ENCODE results near the gene MBD3. TPM values are rescaled to one million over a fixed set of nuclear protein-coding genes. Genes with fewer than 3 reads are reported as not detected.
"Not testable (repeated sequence)": the region's sequence is repeated elsewhere in the genome, so short reads cannot be mapped to it uniquely, and the experiment has no call there.

MBD3 gene
- total RNA-seq, 1 experiment from 2014 or later = 65.6 TPM

DNA sequence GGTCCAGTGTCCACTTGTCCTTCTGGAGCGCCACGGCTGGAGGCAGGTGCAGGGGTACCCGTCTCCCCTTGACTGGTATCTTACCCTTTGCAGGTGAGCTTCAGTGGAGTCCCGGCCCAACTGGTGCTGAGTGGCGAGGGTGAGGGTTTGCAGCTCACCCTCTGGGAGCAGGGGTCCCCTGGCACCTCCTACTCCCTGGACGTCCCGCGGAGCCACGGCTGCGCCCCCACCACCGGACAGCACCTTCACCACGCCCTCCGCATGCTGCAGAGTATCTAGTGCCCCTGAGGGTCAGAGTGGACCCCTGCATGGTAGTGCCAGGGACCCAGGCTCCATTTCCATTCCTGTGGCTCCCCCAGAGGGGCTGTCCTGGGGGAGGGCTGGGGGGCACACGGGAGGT, 57.7 kb downstream of the MBD3 start:
- TF ChIP-seq CTCF (IDR thresholded peaks at IDR 0.05; ENCODE audit: unreplicated experiment) = no peak
- H3K36me3 Mint-ChIP-seq (ENCODE audit: insufficient read depth, unreplicated experiment) = no peaks in the 10 kb centered on the region
- CTCF ChIA-PET = no interaction called here
- no peak overlapping the region for H3K27ac Mint-ChIP-seq (ENCODE audit: unreplicated experiment)
- H3K27me3 Mint-ChIP-seq (ENCODE audit: unreplicated experiment) = peaks cover 21% of the 10 kb centered on the region
- intact Hi-C loops (cut with micrococcal nuclease; ENCODE audit: unreplicated experiment) = no loop called here
- H3K9me3 Mint-ChIP-seq (ENCODE audit: low read depth, unreplicated experiment) = no peaks in the 10 kb centered on the region
- DNase-seq = no peak
- H3K4me3 Mint-ChIP-seq (ENCODE audit: low read depth, unreplicated experiment) = no peak overlapping the region
- no peaks in the 10 kb centered on the region for H3K4me1 Mint-ChIP-seq (ENCODE audit: low read depth, unreplicated experiment)
- BruUV-seq (replicated peaks) = no TSS peak

DNA sequence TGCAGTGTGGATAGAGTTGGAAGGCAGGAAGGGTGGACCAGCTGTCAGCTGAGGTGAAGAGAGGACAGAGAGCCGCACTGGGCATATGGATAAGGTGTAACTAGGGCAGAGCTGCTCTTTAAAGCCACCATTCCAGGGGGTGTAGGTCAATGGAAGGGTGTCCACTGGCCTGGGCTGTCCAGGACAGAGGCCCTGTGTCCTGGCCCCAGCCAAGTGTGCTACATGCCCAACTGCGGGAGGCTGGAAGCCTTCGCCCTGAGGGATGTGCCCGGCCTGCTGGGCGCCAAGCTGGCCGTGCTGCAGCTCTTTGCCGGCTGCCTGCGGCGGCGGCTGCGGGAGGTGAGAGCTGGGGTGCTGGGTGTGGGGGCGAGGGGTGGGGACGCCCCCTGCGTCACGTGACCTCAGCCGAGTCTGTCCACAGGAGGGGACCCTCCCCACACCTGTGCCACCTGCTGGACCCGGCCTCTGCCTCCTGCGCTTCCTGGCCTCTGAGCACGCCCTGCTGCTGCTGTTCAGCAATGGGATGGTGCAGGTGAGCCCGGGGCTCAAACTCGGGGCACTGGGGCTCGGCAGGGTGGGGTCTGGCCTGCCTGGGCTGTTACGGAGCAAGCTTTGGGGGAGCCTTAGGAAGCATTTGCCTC, 59.0 kb downstream of the MBD3 start:
- no peak overlapping the region for H3K4me3 Mint-ChIP-seq (ENCODE audit: low read depth, unreplicated experiment)
- H3K9me3 Mint-ChIP-seq (ENCODE audit: low read depth, unreplicated experiment) = no peaks in the 10 kb centered on the region
- intact Hi-C loops (cut with micrococcal nuclease; ENCODE audit: unreplicated experiment) = no loop called here
- H3K36me3 Mint-ChIP-seq (ENCODE audit: insufficient read depth, unreplicated experiment) = no peaks in the 10 kb centered on the region
- no peak for TF ChIP-seq CTCF (IDR thresholded peaks at IDR 0.05; ENCODE audit: unreplicated experiment)
- no peak overlapping the region for H3K27ac Mint-ChIP-seq (ENCODE audit: unreplicated experiment)
- H3K4me1 Mint-ChIP-seq (ENCODE audit: low read depth, unreplicated experiment) = no peaks in the 10 kb centered on the region
- BruUV-seq (replicated peaks) = no TSS peak
- peaks cover 26% of the 10 kb centered on the region for H3K27me3 Mint-ChIP-seq (ENCODE audit: unreplicated experiment)
- DNase-seq = no peak
- CTCF ChIA-PET = interaction anchor here (0.6 to 0.7 kb wide), 5 partner anchors 9 to 144 kb away, joined by 3 to 7 read pairs (median 3); partner anchors contain the start of gene REEP6

DNA sequence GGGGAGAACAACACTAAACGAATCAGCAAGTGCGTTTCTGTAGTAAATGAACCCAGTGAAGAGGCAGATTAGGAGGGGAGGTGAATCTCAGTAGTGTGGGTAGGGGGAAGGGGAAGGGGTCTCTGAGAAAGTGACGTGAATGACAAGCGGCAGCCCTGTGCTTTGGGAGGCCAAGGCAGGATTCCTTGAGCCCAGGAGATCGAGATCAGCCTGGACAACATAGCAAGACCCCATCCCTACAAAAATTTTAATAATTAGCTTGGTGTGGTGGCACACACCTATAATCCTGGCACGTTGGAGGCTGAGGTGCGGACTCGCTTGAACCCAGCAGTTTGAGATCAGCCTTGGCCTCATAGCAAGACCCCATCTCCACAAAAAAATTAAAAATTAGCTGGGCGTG, 60.7 kb downstream of the MBD3 start:
- intact Hi-C loops (cut with micrococcal nuclease; ENCODE audit: unreplicated experiment) = no loop called here
- DNase-seq = no peak
- BruUV-seq (replicated peaks) = no TSS peak
- H3K27me3 Mint-ChIP-seq (ENCODE audit: unreplicated experiment) = peaks cover 37% of the 10 kb centered on the region
- no peaks in the 10 kb centered on the region for H3K36me3 Mint-ChIP-seq (ENCODE audit: insufficient read depth, unreplicated experiment)
- TF ChIP-seq CTCF (IDR thresholded peaks at IDR 0.05; ENCODE audit: unreplicated experiment) = no peak
- H3K27ac Mint-ChIP-seq (ENCODE audit: unreplicated experiment) = no peak overlapping the region
- H3K4me3 Mint-ChIP-seq (ENCODE audit: low read depth, unreplicated experiment) = no peak overlapping the region
- CTCF ChIA-PET = no interaction called here
- H3K4me1 Mint-ChIP-seq (ENCODE audit: low read depth, unreplicated experiment) = no peaks in the 10 kb centered on the region
- no peaks in the 10 kb centered on the region for H3K9me3 Mint-ChIP-seq (ENCODE audit: low read depth, unreplicated experiment)

DNA sequence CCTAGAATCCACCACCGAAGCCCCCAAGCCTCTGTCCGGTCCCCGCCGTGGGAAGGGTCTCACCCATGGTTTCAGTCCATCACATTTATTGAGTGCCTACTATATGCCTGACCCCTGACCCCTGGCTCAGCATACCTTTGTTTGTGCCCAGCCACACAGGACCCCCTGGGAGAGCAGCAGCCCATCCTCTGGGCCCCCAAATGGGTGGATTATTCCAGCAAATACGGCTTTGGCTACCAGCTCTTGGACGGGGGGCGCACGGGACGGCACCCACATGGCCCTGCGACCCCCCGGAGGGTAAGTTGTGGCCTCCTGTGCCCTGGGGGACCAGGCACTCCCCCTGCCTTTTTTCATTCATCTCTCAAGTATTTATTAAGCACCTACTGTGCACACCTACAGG, 61.1 kb downstream of the MBD3 start:
- CTCF ChIA-PET = no interaction called here
- no peak for DNase-seq
- BruUV-seq (replicated peaks) = no TSS peak
- intact Hi-C loops (cut with micrococcal nuclease; ENCODE audit: unreplicated experiment) = no loop called here
- H3K36me3 Mint-ChIP-seq (ENCODE audit: insufficient read depth, unreplicated experiment) = no peaks in the 10 kb centered on the region
- no peak for TF ChIP-seq CTCF (IDR thresholded peaks at IDR 0.05; ENCODE audit: unreplicated experiment)
- no peak overlapping the region for H3K27ac Mint-ChIP-seq (ENCODE audit: unreplicated experiment)
- H3K4me1 Mint-ChIP-seq (ENCODE audit: low read depth, unreplicated experiment) = peaks cover 2% of the 10 kb centered on the region
- H3K27me3 Mint-ChIP-seq (ENCODE audit: unreplicated experiment) = peaks cover 42% of the 10 kb centered on the region
- H3K9me3 Mint-ChIP-seq (ENCODE audit: low read depth, unreplicated experiment) = no peaks in the 10 kb centered on the region
- no peak overlapping the region for H3K4me3 Mint-ChIP-seq (ENCODE audit: low read depth, unreplicated experiment)

DNA sequence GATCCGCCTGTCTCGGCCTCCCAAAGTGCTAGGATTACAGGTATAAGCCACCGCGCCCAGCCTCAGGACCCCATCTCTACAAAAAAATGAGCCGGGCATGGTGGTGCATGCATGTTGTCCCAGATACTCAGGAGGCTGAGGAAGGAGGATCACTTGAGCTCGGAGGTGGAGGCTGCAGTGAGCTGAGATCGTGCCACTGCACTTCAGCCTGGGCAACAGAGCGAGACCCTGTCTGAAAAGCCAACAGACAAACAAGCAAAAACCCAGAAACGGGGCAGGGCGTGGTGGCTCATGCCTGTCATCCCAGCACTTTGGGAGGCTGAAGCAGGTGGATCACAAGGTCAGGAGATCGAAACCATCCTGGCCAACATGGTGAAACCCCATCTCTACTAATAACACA, 61.8 kb downstream of the MBD3 start:
- DNase-seq; H3K4me1 Mint-ChIP-seq (ENCODE audit: low read depth, unreplicated experiment); H3K27ac Mint-ChIP-seq (ENCODE audit: unreplicated experiment); CTCF ChIA-PET; H3K9me3 Mint-ChIP-seq (ENCODE audit: low read depth, unreplicated experiment); H3K4me3 Mint-ChIP-seq (ENCODE audit: low read depth, unreplicated experiment); intact Hi-C loops (cut with micrococcal nuclease; ENCODE audit: unreplicated experiment); BruUV-seq (replicated peaks); H3K36me3 Mint-ChIP-seq (ENCODE audit: insufficient read depth, unreplicated experiment): not testable (repeated sequence)
- peaks cover 49% of the 10 kb centered on the region for H3K27me3 Mint-ChIP-seq (ENCODE audit: unreplicated experiment)
